OCI-LY3 (cell line): ENCODE measurements around the gene IL3.

Source experiments
- H2AFZ ChIP-seq: fragments of 200-600, 300-600 bp; shearing (Covaris generic); 2 replicates; pipeline ENCODE4 v1.6.0; 2014; ENCODE audit warnings: antibody characterized with exemption, low read depth, low read length
- H3K27ac ChIP-seq: fragments of 200-600, 300-600 bp; sonication (generic); 2 replicates; pipeline ENCODE4 v1.5.1; 2014; ENCODE audit warnings: mild to moderate bottlenecking, low read length, moderate library complexity, mixed read lengths
- H3K27me3 ChIP-seq: fragments of 200-600, 300-600 bp; sonication (generic); 2 replicates; pipeline ENCODE4 v1.6.1; 2014; ENCODE audit warnings: low read depth, low read length, mixed read lengths
- H3K36me3 ChIP-seq: fragments of 200-600, 300-600 bp; sonication (generic); replicated peaks from 2 replicates; pipeline ENCODE3; 2014; ENCODE audit warnings: low read depth, low read length, mixed read lengths
- H3K4me1 ChIP-seq: fragments of 300-600, 200-600 bp; sonication (generic); 2 replicates; pipeline ENCODE4 v1.6.1; 2014; ENCODE audit warnings: low read length, mixed read lengths
- H3K4me2 ChIP-seq: fragments of 200-600, 300-600 bp; sonication (generic); 2 replicates; pipeline ENCODE4 v1.6.1; 2014; ENCODE audit warnings: low read length, mixed read lengths
- H3K4me3 ChIP-seq: fragments of 300-600, 200-600 bp; sonication (generic); 2 replicates; pipeline ENCODE4 v1.5.1; 2014; ENCODE audit warnings: antibody characterized with exemption, mild to moderate bottlenecking, low read length, moderate library complexity
- H3K79me2 ChIP-seq: fragments of 300-600, 200-600 bp; shearing (Covaris generic); 2 replicates; pipeline ENCODE4 v1.6.1; 2014; ENCODE audit warnings: mild to moderate bottlenecking, low read length, mixed read lengths
- H3K9ac ChIP-seq: fragments of 300-600, 200-600 bp; shearing (Covaris generic); 2 replicates; pipeline ENCODE4 v1.6.0; 2014; ENCODE audit warnings: mild to moderate bottlenecking, low read length, moderate library complexity
- H3K9me3 ChIP-seq: fragments of 200-600, 300-600 bp; shearing (Covaris generic); 2 replicates; pipeline ENCODE4 v1.6.1; 2014; ENCODE audit warnings: low read length, mixed read lengths; ENCODE audit not compliant: insufficient read depth
- H4K20me1 ChIP-seq: fragments of 200-600, 300-600 bp; sonication (generic); 2 replicates; pipeline ENCODE4 v1.6.1; 2016; ENCODE audit warnings: low read length, mixed read lengths; ENCODE audit not compliant: insufficient read depth
- EZH2phosphoT487 ChIP-seq: fragments of 200-600 bp; shearing (Covaris generic); IDR thresholded peaks from 2 replicates; pipeline ENCODE4 v1.6.1; 2018; ENCODE audit warnings: antibody characterized with exemption, mixed run types, low read depth
- TF ChIP-seq, protein P1 (sequence below): fragments of 200-600, 300-600 bp; sonication (generic); IDR thresholded peaks from 2 replicates; pipeline ENCODE4 v1.5.1; 2014; ENCODE audit warnings: antibody characterized with exemption, low read length, low read depth

The IL3 gene

DNA sequence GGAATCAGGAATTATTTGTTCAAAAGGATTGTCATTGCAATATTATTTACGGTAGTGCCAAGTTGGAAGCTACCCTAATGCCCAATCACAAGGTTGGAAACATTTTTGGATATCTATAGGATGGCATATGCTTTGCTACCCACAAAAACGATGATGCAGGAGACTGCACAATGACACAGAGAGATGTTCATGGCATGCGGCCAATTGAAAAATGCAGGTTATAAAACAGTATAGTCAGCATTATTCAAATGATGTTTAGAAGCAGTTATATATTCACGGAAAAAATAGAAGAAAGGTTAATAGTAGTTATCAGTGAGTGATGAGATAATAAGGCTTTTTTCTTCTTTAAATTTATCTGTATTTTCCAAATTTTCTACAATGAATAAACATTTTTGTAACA is 43.1 kb upstream of the IL3 start:
- H3K36me3 ChIP-seq, result no peaks in the 10 kb centered on the region
- H3K27ac ChIP-seq, result no peak overlapping the region
- peaks cover 33% of the 10 kb centered on the region for H3K4me1 ChIP-seq
- no peak overlapping the region for H3K4me3 ChIP-seq
- H3K27me3 ChIP-seq, result peaks cover 60% of the 10 kb centered on the region
- H3K4me2 ChIP-seq, result no peak overlapping the region
- H3K9ac ChIP-seq, result no peak overlapping the region
- H4K20me1 ChIP-seq, result peaks cover 12% of the 10 kb centered on the region
- no peaks in the 10 kb centered on the region for H3K9me3 ChIP-seq
- H3K79me2 ChIP-seq, result no peaks in the 10 kb centered on the region
- TF ChIP-seq EZH2phosphoT487, result no peak
- TF ChIP-seq, protein P1, sequence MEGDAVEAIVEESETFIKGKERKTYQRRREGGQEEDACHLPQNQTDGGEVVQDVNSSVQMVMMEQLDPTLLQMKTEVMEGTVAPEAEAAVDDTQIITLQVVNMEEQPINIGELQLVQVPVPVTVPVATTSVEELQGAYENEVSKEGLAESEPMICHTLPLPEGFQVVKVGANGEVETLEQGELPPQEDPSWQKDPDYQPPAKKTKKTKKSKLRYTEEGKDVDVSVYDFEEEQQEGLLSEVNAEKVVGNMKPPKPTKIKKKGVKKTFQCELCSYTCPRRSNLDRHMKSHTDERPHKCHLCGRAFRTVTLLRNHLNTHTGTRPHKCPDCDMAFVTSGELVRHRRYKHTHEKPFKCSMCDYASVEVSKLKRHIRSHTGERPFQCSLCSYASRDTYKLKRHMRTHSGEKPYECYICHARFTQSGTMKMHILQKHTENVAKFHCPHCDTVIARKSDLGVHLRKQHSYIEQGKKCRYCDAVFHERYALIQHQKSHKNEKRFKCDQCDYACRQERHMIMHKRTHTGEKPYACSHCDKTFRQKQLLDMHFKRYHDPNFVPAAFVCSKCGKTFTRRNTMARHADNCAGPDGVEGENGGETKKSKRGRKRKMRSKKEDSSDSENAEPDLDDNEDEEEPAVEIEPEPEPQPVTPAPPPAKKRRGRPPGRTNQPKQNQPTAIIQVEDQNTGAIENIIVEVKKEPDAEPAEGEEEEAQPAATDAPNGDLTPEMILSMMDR, result no peak
- H2AFZ ChIP-seq, result no peak overlapping the region

DNA sequence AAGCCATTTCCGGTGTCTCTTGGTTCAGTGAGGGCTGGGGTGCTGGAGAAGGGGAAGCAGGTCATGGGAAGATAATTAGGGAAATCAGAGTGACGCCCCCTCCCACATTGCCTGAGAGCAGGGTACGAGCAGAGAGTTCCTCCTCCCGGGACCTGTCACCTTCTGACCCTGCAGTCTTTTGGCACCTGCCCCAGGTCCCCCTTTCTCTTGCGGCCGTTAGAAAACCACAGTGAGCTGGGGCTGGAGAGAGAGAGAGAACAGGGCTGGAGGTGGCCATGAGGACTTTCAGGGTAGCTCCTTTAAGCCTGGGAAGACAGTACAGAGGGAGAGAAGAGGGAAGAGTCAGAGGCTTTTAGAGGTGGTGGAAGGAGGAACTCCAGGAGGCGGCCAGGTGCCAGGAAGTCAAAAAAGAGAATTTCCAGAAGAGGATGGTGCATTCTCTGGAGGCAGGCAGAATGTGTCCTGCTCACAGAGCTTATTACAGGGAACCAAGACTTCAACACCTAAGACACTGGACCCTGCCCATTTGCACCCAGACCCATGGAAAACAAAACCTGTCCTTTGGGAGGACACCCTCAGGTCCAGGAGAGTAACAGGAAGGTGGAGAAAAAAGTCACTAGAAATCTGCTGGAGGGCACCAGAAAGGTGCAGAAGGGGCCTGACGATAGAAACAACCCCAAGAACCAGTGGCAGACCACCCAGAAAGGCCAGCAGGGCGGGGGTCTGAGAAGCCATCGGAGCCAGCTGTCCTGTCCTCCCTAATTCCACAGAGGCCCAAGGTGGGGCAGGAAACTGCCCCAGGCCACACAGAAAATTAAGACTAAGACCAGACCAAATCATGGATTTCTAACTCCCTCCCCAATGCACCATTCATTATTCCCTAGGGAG is 42.5 kb upstream of the IL3 start:
- Histone ChIP-seq H2AFZ (no peak overlapping the region), H3K4me2 (no peak overlapping the region), H3K27me3 (peaks cover 67% of the 10 kb centered on the region), H3K4me1 (peaks cover 33% of the 10 kb centered on the region), H3K9ac (no peak overlapping the region), H3K9me3 (no peaks in the 10 kb centered on the region), H4K20me1 (peaks cover 12% of the 10 kb centered on the region), H3K79me2 (no peaks in the 10 kb centered on the region), H3K27ac (no peak overlapping the region), H3K36me3 (no peaks in the 10 kb centered on the region), H3K4me3 (no peak overlapping the region)
- TF ChIP-seq, protein P1, result no peak
- TF ChIP-seq EZH2phosphoT487, result no peak

DNA sequence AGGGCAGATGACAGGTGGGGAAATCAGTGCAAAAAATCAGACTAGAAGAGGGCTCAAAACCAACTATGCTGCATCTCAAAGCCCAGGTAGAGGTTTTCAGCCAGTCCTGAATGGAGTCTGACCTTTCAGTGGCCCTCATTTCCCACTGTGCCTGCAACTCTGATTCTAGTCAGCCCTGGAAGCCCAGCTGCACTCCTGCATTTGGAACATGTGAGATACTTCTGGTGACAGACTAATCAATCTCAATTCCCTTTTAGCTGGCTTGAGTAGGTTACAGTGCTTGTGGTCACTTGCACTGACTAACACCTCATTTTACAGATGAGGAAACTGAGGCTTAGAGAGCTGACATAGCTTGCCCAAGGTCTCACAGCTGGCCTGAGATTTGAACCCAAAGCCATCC is 41.1 kb upstream of the IL3 start:
- Histone ChIP-seq H2AFZ (no peak overlapping the region), H3K36me3 (no peaks in the 10 kb centered on the region), H3K4me2 (peak overlapping the region; percentile 48), H3K4me1 (peaks cover 33% of the 10 kb centered on the region), H4K20me1 (peaks cover 12% of the 10 kb centered on the region), H3K79me2 (no peaks in the 10 kb centered on the region), H3K27me3 (peaks cover 81% of the 10 kb centered on the region), H3K4me3 (no peak overlapping the region), H3K9ac (no peak overlapping the region), H3K27ac (no peak overlapping the region), H3K9me3 (no peaks in the 10 kb centered on the region)
- TF ChIP-seq EZH2phosphoT487, result no peak
- TF ChIP-seq, protein P1, result no peak

DNA sequence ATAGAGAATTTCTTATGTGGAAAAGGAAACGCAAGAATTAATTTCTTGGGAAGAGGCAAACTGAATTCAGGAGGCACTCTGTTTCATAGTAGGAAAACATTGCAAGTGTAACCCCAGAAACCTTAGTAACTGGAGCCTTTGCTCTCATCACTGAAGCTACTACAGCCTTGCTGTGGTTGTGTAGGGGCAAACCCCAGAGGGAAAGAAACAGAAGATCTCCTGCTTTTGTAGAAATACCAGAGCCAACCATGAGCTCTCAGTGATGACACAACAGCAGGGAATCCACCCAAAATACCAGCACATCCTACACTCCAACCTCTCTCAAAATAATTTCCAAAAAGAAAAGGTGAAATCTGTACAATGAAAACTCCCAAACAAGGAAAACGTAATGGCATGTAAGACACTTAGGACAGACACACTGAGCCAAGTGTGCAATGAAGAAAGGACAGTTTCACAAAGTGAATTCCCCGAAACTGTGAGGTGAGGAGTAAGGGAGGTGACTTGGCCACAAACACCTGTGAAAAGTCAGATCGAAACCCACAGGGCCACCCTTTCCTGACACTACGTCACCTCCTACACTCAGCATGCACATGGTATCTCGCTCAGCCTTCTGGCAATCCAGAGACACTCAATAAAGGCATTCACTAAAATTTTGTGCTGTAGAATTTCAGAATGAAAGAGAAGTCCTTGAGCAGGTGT is 40.4 kb upstream of the IL3 start:
- Histone ChIP-seq H2AFZ (no peak overlapping the region), H3K36me3 (no peaks in the 10 kb centered on the region), H3K27me3 (peaks cover 79% of the 10 kb centered on the region), H3K4me2 (peak overlapping the region; percentile 48), H3K27ac (no peak overlapping the region), H3K9me3 (no peaks in the 10 kb centered on the region), H3K4me3 (peak overlapping the region; percentile 30), H3K4me1 (peaks cover 33% of the 10 kb centered on the region), H3K79me2 (no peaks in the 10 kb centered on the region), H4K20me1 (peaks cover 12% of the 10 kb centered on the region), H3K9ac (no peak overlapping the region)
- TF ChIP-seq EZH2phosphoT487, result no peak
- TF ChIP-seq, protein P1, result no peak
